Testis (tissue), 3 donors: ENCODE results near the gene ARHGEF2. TPM values are rescaled to one million over a fixed set of nuclear protein-coding genes. Genes with fewer than 3 reads are reported as not detected.

Experiments
- DNase-seq: peaks from one replicate; pipeline ENCODE4 v3.0.0-alpha.2; 2019
- H3K27ac ChIP-seq, 2 donors: fragments of 200-600 bp; sonication (generic); one replicate each; pipeline ENCODE4 v1.5.1; 2019
- H3K27me3 ChIP-seq: fragments of 200-600 bp; sonication (generic); one replicate; pipeline ENCODE4 v1.5.1; 2019
- H3K36me3 ChIP-seq: fragments of 200-600 bp; sonication (generic); one replicate; pipeline ENCODE4 v1.5.1; 2017; ENCODE audit warnings: low read depth; ENCODE audit errors: missing control alignments
- H3K4me1 ChIP-seq: fragments of 200-600 bp; sonication (generic); one replicate; pipeline ENCODE4 v1.5.1; 2019
- H3K4me3 ChIP-seq, 2 donors: fragments of 200-600 bp; sonication (generic); one replicate each; pipeline ENCODE4 v1.5.1; 2017 to 2019
- H3K9me3 ChIP-seq: fragments of 200-600 bp; sonication (generic); one replicate; pipeline ENCODE4 v1.5.1; 2017
- CTCF ChIP-seq, 3 experiments: fragments of 450-650 bp in 2 of 3; fragments of 200-600 bp in 1 of 3; sonication (generic) in 1 of 3; IDR thresholded peaks; one replicate each; pipeline ENCODE4 v1.5.1; 2016 to 2019; ENCODE audit warnings: antibody characterized with exemption in 3 of 3, mild to moderate bottlenecking in 2 of 3, moderate library complexity in 1 of 3
- POLR2A ChIP-seq: fragments of 450-650 bp; IDR thresholded peaks from one replicate; pipeline ENCODE4 v1.6.1; 2017; ENCODE audit warnings: antibody characterized with exemption, mild to moderate bottlenecking, moderate library complexity
- WGBS, 2 donors: methylation state at CpG; one replicate each; pipeline ENCODE4 v1.1.5; 2018; 5-methylcytosine and 5-hydroxymethylcytosine counted together
- intact Hi-C: fragments of 100-400 bp; cut with DNase I; formaldehyde crosslinking; loops from one replicate; pipeline ENCODE4 v1.15.1; 2023; ENCODE audit warnings: low total_unique reads
- polyA plus RNA-seq: library from polyadenylated mRNA; stranded (reverse); fragments of 350-450 nt; fragmentation: Illumina TruSeq; extraction: RNeasy Lipid Tissue Mini Kit (QIAGEN cat#74804); gene quantifications from one replicate; pipeline ENCODE4 v1.2.3, GENCODE V29; 2014; ENCODE audit warnings: low read depth, low replicate concordance; ENCODE audit not compliant: insufficient read depth
- total RNA-seq, 2 donors: library from RNA; depleted of rRNA; stranded (reverse); fragments of >200 nt; gene quantifications; one replicate each; pipeline ENCODE4 v1.2.3, GENCODE V29; 2016

The ARHGEF2 gene
- total and polyA plus RNA-seq, 3 donors from 2014 or later: 56.6 to 124 (median 88.8) TPM

GRCh38 chr1:155976913-155977689 is 1.2 kb downstream of the ARHGEF2 start:
- intact Hi-C loops: no loop called here
- H3K36me3 ChIP-seq: no peaks in the 10 kb centered on the region
- H3K9me3 ChIP-seq: no peaks in the 10 kb centered on the region
- H3K27me3 ChIP-seq: no peaks in the 10 kb centered on the region
- TF ChIP-seq POLR2A: no peak
- no peak for TF ChIP-seq CTCF (IDR thresholded peaks at IDR 0.05)
- 23 to 35% methylated on average over 5 of the region's 5 CpGs for WGBS, 2 donors
- peak overlapping the region; percentile 84 to 91 for H3K4me3 ChIP-seq
- peak overlapping the region; percentile 91 to 95 for H3K27ac ChIP-seq
- no peak for DNase-seq
- peaks cover 37% of the 10 kb centered on the region for H3K4me1 ChIP-seq

GRCh38 chr1:155976062-155976912 is 2.1 kb downstream of the ARHGEF2 start:
- Histone ChIP-seq H3K4me3 (peak overlapping the region; percentile 4 to 91), H3K27me3 (no peaks in the 10 kb centered on the region), H3K9me3 (no peaks in the 10 kb centered on the region), H3K27ac (peak overlapping the region; percentile 91 to 95), H3K36me3 (no peaks in the 10 kb centered on the region), H3K4me1 (peaks cover 37% of the 10 kb centered on the region)
- intact Hi-C loops: no loop called here
- peak; percentile 70 for DNase-seq
- TF ChIP-seq POLR2A (no peak), CTCF (IDR thresholded peaks at IDR 0.05) (no peak)
- WGBS, 2 donors: 27 to 31% methylated on average over 14 of the region's 14 CpGs

GRCh38 chr1:155975375-155976061 is 2.8 kb downstream of the ARHGEF2 start:
- no peak for TF ChIP-seq CTCF (IDR thresholded peaks at IDR 0.05)
- no peak for TF ChIP-seq POLR2A
- Histone ChIP-seq H3K27ac (peak overlapping the region in 1 of 2 donors; percentile 95), H3K27me3 (no peaks in the 10 kb centered on the region), H3K4me1 (peaks cover 37% of the 10 kb centered on the region), H3K9me3 (no peaks in the 10 kb centered on the region), H3K4me3 (peak overlapping the region in 1 of 2 donors; percentile 91), H3K36me3 (no peaks in the 10 kb centered on the region)
- 49 to 61% methylated on average over 4 of the region's 4 CpGs for WGBS, 2 donors
- no peak for DNase-seq
- intact Hi-C loops: no loop called here

GRCh38 chr1:155974208-155975115 is 3.9 kb downstream of the ARHGEF2 start:
- no peaks in the 10 kb centered on the region for H3K27me3 ChIP-seq
- peaks cover 32% of the 10 kb centered on the region for H3K4me1 ChIP-seq
- intact Hi-C loops: no loop called here
- no peak for TF ChIP-seq CTCF (IDR thresholded peaks at IDR 0.05)
- TF ChIP-seq POLR2A: no peak
- no peaks in the 10 kb centered on the region for H3K9me3 ChIP-seq
- no peak overlapping the region for H3K27ac ChIP-seq
- WGBS, 2 donors: 48 to 54% methylated on average over 13 of the region's 13 CpGs
- H3K4me3 ChIP-seq: no peak overlapping the region
- no peak for DNase-seq
- H3K36me3 ChIP-seq: no peaks in the 10 kb centered on the region
